Thyroid gland (tissue), 4 donors: Measurements from ENCODE around the gene NDUFA8.

ENCODE experiments used
- POLR2A ChIP-seq, 2 donors: fragments of 450-650 bp; IDR thresholded peaks; one replicate each; pipeline ENCODE4 v1.6.1; 2017; ENCODE audit warnings: antibody characterized with exemption in 2 of 2, mild to moderate bottlenecking in 2 of 2, moderate library complexity in 1 of 2
- TF ChIP-seq, protein P1 (sequence below), 6 experiments: fragments of 200-600 bp in 3 of 6; fragments of 450-650 bp in 3 of 6; sonication (generic) in 3 of 6; IDR thresholded peaks; one replicate each; pipeline ENCODE4 v1.5.1; 2016 to 2019; ENCODE audit warnings: antibody characterized with exemption in 6 of 6, mild to moderate bottlenecking in 2 of 6, inconsistent platforms in 1 of 6, moderate library complexity in 1 of 6

DNA sequence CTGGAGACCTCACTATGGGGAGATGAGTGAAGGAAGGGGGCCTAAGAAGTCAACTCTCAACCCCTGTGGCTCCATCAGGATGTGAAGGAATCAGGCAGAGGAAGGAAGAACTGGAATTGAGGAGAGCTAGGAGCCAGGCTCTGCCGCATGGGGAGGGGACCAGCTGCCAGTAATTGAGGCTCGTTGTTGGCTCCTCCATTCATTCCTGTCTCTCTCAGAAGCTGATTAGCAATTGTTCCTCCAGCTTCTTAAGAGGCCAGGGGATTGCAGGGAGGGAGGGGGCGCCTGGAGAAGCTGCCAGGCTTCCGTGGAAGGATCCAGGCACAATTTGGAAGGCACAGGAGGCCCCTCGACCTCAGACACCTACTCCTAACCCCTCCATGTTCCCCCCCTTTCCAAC lies 46.0 kb downstream of the NDUFA8 start:
- TF ChIP-seq, protein P1, sequence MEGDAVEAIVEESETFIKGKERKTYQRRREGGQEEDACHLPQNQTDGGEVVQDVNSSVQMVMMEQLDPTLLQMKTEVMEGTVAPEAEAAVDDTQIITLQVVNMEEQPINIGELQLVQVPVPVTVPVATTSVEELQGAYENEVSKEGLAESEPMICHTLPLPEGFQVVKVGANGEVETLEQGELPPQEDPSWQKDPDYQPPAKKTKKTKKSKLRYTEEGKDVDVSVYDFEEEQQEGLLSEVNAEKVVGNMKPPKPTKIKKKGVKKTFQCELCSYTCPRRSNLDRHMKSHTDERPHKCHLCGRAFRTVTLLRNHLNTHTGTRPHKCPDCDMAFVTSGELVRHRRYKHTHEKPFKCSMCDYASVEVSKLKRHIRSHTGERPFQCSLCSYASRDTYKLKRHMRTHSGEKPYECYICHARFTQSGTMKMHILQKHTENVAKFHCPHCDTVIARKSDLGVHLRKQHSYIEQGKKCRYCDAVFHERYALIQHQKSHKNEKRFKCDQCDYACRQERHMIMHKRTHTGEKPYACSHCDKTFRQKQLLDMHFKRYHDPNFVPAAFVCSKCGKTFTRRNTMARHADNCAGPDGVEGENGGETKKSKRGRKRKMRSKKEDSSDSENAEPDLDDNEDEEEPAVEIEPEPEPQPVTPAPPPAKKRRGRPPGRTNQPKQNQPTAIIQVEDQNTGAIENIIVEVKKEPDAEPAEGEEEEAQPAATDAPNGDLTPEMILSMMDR (IDR thresholded peaks at IDR 0.05) = no peak
- no peak for TF ChIP-seq POLR2A (IDR thresholded peaks at IDR 0.05)
